22Rv1 (cell line): ENCODE results near the gene SLC40A1.

Experiments
- CTCF ChIP-seq: fragments of 450-650 bp; IDR thresholded peaks from 2 replicates; pipeline ENCODE4 v1.5.1; 2017; ENCODE audit warnings: mild to moderate bottlenecking
- ZFX ChIP-seq: fragments of 450-650 bp; IDR thresholded peaks from 2 replicates; pipeline ENCODE4 v1.6.1; 2017; ENCODE audit warnings: antibody characterized with exemption, borderline replicate concordance

DNA sequence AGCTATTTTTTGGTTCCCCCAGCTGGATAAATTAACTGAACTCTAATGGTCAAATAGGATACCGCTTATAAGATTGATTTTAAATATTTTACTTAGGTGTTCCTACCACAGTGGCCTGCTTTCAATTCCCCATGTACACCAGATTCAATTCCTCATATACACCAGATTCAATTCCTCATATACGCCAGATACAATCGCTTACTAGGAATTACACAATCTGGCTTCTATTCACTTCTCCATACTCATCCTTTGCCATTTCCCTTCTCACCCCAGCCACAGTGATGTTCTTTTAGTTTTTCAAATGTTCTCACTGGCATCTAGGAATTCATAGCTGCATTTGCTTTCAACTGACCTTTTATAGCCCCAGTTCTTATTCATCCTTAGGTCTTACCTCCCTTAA, 66.5 kb downstream of the SLC40A1 start:
- TF ChIP-seq CTCF = no peak
- TF ChIP-seq ZFX = no peak
